GM12878 (cell line): ENCODE measurements around the gene MFAP4. TPM values are rescaled to one million over a fixed set of nuclear protein-coding genes. Genes with fewer than 3 reads are reported as not detected.

Experiments
- ATAC-seq: fragments of 200-7000 bp; cut with Tn5 transposase; 3 replicates; pipeline ENCODE4 v1.9.1; 2020; ENCODE audit warnings: mild to moderate bottlenecking, moderate library complexity
- BruUV-seq: library from RNA; stranded (reverse); fragments of 400-500 nt; replicated peaks from 2 replicates; lab custom pipeline; 2021; lab: Mats Ljungman, UMichigan
- CTCF ChIA-PET: fragments of 300-600 bp; sonication (Branson Sonifier 250); formaldehyde crosslinking; extraction: SDS; loops from one replicate; lab custom pipeline; 2021; ENCODE audit warnings: inconsistent platforms; lab: Yijun Ruan, JAX
- POLR2A ChIA-PET: fragments of 350-600 bp; formaldehyde crosslinking; extraction: SDS; loops from one replicate; lab custom pipeline; 2021; ENCODE audit warnings: inconsistent platforms; lab: Charles Lee
- RAD21 ChIA-PET: fragments of 300-600 bp; sonication (Branson Sonifier 250); formaldehyde crosslinking; loops from one replicate; lab custom pipeline; 2023; ENCODE audit warnings: antibody characterized with exemption; ENCODE audit not compliant: unreplicated experiment; lab: Charles Lee
- SMC1A ChIA-PET: fragments of 300-600 bp; sonication (Branson Sonifier 250); formaldehyde crosslinking; loops from one replicate; lab custom pipeline; 2023; ENCODE audit not compliant: unreplicated experiment, uncharacterized antibody; lab: Charles Lee
- DNase-seq: peaks from one replicate; pipeline ENCODE4 v3.0.0-alpha.2; 2011; ENCODE audit warnings: low read depth, low spot score
- FAIRE-seq: peaks from 3 replicates; lab custom pipeline; 2011; peaks lifted over from hg19 to GRCh38; lab: Jason Lieb, UNC
- H2AFZ ChIP-seq: 2 replicates; pipeline ENCODE4 v1.6.0; 2011; ENCODE audit warnings: low read depth, low read length, control low read depth; ENCODE audit not compliant: control insufficient read depth
- H3K27ac ChIP-seq: 2 replicates; pipeline ENCODE4 v1.5.1; 2011; ENCODE audit warnings: control low read depth; ENCODE audit not compliant: control insufficient read depth, insufficient read depth
- H3K27me3 ChIP-seq, 2 experiments: replicated peaks in 1 of 2; 2 replicates each; pipeline versions ENCODE4 v1.6.0 to v1.6.1; 2011; ENCODE audit warnings: low read length in 1 of 2; ENCODE audit not compliant: control insufficient read depth in 2 of 2, insufficient read depth in 2 of 2
- H3K36me3 ChIP-seq, 2 experiments: 2 replicates each; pipeline ENCODE4 v1.5.1; 2011; ENCODE audit warnings: low read length in 1 of 2; ENCODE audit not compliant: control insufficient read depth in 2 of 2, insufficient read depth in 2 of 2
- H3K4me1 ChIP-seq: 2 replicates; pipeline ENCODE4 v1.6.1; 2011; ENCODE audit warnings: mild to moderate bottlenecking, low read length, moderate library complexity, mixed read lengths; ENCODE audit not compliant: control insufficient read depth, insufficient read depth
- H3K4me2 ChIP-seq: 2 replicates; pipeline ENCODE4 v1.6.0; 2011; ENCODE audit warnings: control low read depth; ENCODE audit not compliant: control insufficient read depth, insufficient read depth
- H3K4me3 ChIP-seq: fragments of 200-600 bp; sonication (generic); 2 replicates; pipeline ENCODE4 v1.5.1; 2016
- H3K79me2 ChIP-seq: 2 replicates; pipeline ENCODE4 v1.6.0; 2011; ENCODE audit warnings: low read length; ENCODE audit not compliant: control insufficient read depth, insufficient read depth
- H3K9ac ChIP-seq: 2 replicates; pipeline ENCODE4 v1.8.0; 2011; ENCODE audit warnings: low read length, control low read depth, mixed read lengths; ENCODE audit not compliant: control insufficient read depth, insufficient read depth
- H3K9me3 ChIP-seq: replicated peaks from 3 replicates; pipeline ENCODE4 v1.5.1; 2011; ENCODE audit warnings: mild to moderate bottlenecking, low read length; ENCODE audit not compliant: control insufficient read depth, insufficient read depth
- H4K20me1 ChIP-seq: 2 replicates; pipeline ENCODE4 v1.6.0; 2011; ENCODE audit not compliant: control insufficient read depth, insufficient read depth
- CEBPB ChIP-seq, 2 experiments: fragments of 150-350 bp in 1 of 2; IDR thresholded peaks; 2 replicates each; pipeline ENCODE4 v1.6.1; 2012 to 2014; ENCODE audit warnings: low read depth in 2 of 2, low read length in 2 of 2, borderline replicate concordance in 1 of 2, inconsistent platforms in 1 of 2
- CUX1 ChIP-seq: IDR thresholded peaks from 2 replicates; pipeline ENCODE4 v1.6.1; 2012; ENCODE audit warnings: improper control_type of control experiment, low read depth, low read length; ENCODE audit not compliant: insufficient replicate concordance
- EED ChIP-seq: sonication (generic); IDR thresholded peaks from 2 replicates; pipeline ENCODE4 v1.6.1; 2016; ENCODE audit warnings: antibody characterized with exemption, low read depth
- EP300 ChIP-seq, 2 experiments: fragments of 150-350 bp in 1 of 2; IDR thresholded peaks; 2 replicates each; pipeline ENCODE4 v1.6.1; 2011 to 2012; ENCODE audit warnings: low read depth in 2 of 2, low read length in 2 of 2, borderline replicate concordance in 1 of 2, improper control_type of control experiment in 1 of 2, inconsistent platforms in 1 of 2; ENCODE audit not compliant: control insufficient read depth in 1 of 2
- FOS ChIP-seq: IDR thresholded peaks from 3 replicates; pipeline ENCODE4 v1.6.1; 2011; ENCODE audit warnings: borderline replicate concordance; ENCODE audit not compliant: insufficient read length; ENCODE audit errors: extremely low read depth
- MYB ChIP-seq: fragments of 150-350 bp; IDR thresholded peaks from 2 replicates; pipeline ENCODE4 v1.6.1; 2014; ENCODE audit warnings: mild to moderate bottlenecking, low read depth, low read length, borderline replicate concordance
- PKNOX1 ChIP-seq: fragments of 450-650 bp; IDR thresholded peaks from 2 replicates; pipeline ENCODE4 v1.6.1; 2016; ENCODE audit warnings: mild to moderate bottlenecking
- POLR2AphosphoS2 ChIP-seq: IDR thresholded peaks from 2 replicates; pipeline ENCODE4 v1.6.1; 2011; ENCODE audit warnings: low read depth, mild to moderate bottlenecking, low read length, improper control_type of control experiment, moderate library complexity
- POU2F2 ChIP-seq: IDR thresholded peaks from 3 replicates; pipeline ENCODE4 v1.6.1; 2011; ENCODE audit warnings: low read depth, mild to moderate bottlenecking, low read length, borderline replicate concordance
- RFX5 ChIP-seq: IDR thresholded peaks from 2 replicates; pipeline ENCODE4 v1.6.1; 2011; ENCODE audit warnings: low read depth, low read length, improper control_type of control experiment
- SMAD1 ChIP-seq: fragments of 450-650 bp; IDR thresholded peaks from 2 replicates; pipeline ENCODE4 v1.6.1; 2018; ENCODE audit warnings: mild to moderate bottlenecking, low read depth; ENCODE audit not compliant: partially characterized antibody
- ZNF622 ChIP-seq: fragments of 450-650 bp; IDR thresholded peaks from 2 replicates; pipeline ENCODE4 v1.6.1; 2017; ENCODE audit warnings: mild to moderate bottlenecking, inconsistent platforms
- WGBS: methylation state at CpG from one replicate; pipeline ENCODE4 v1.1.6; 2016; ENCODE audit warnings: low lambda C conversion rate; ENCODE audit not compliant: insufficient replicate concordance, insufficient coverage; ENCODE audit errors: missing lambda C conversion rate; 5-methylcytosine and 5-hydroxymethylcytosine counted together
- in situ Hi-C: fragments of 300-500 bp; cut with MboI; formaldehyde crosslinking; loops from 9 replicates; pipeline ENCODE4 v1.14.3; 2018; ENCODE audit warnings: mixed read lengths
- intact Hi-C: fragments of 100-400 bp; cut with micrococcal nuclease; formaldehyde crosslinking; loops from one replicate; pipeline ENCODE4 v1.14.2; 2022; ENCODE audit not compliant: unreplicated experiment
- polyA plus RNA-seq, 11 experiments: library from polyadenylated mRNA; depleted of rRNA in 4 of 11; unstranded in 6 of 11; stranded (reverse) in 5 of 11; fragments of >200 nt; fragmentation: Nextera tagmentation in 4 of 11; fragmentation: Illumina TruSeq in 1 of 11; extraction: Ambion mirVana in 4 of 11; extraction: Trizol in 1 of 11; gene quantifications; 1 replicate in 1 of 11; 2 replicates in 10 of 11; pipeline versions ENCODE4 v1.2.1 to v1.2.3, GENCODE V29; 2011 to 2016; ENCODE audit warnings: inconsistent platforms in 2 of 11, missing spikeins in 2 of 11, low read depth in 1 of 11
- total RNA-seq, 4 experiments: library from RNA; depleted of rRNA in 3 of 4; stranded (reverse); fragments of >200 nt in 3 of 4; fragmentation: Illumina TruSeq in 1 of 4; extraction: Trizol in 1 of 4; gene quantifications; 2 replicates each; pipeline versions ENCODE4 v1.2.1 to v1.2.3, GENCODE V29; 2013 to 2021

Gene MFAP4
- total and polyA plus RNA-seq, 10 of the 15 experiments (the other 5 are each of a cell fraction or from before 2014, with no cell fraction given) = 0.08 to 0.28 (median 0.09) TPM; not detected in 7

- TF ChIP-seq SMAD1 (no peak), POLR2AphosphoS2 (no peak), ZNF622 (no peak), POU2F2 (no peak), MYB (no peak), EED (no peak), EP300 (IDR thresholded peaks at IDR 0.05; ENCODE audit: borderline replicate concordance in 1 of 2, control insufficient read depth in 1 of 2, low read depth in 2 of 2, low read length in 2 of 2) (no peak), RFX5 (no peak), PKNOX1 (no peak), FOS (no peak), CUX1 (no peak), CEBPB (IDR thresholded peaks at IDR 0.05; ENCODE audit: borderline replicate concordance in 1 of 2, low read depth in 2 of 2, low read length in 2 of 2) (no peak)
- H3K4me1 ChIP-seq = no peaks in the 10 kb centered on the region
- H3K27me3 ChIP-seq = no peaks in the 10 kb centered on the region; a peak in 1 of 4 replicates
- H4K20me1 ChIP-seq = no peaks in the 10 kb centered on the region
- POLR2A ChIA-PET = no interaction called here
- H3K27ac ChIP-seq = no peak overlapping the region
- no peak for FAIRE-seq
- ATAC-seq = no peak
- no peak overlapping the region for H3K4me3 ChIP-seq
- H3K9ac ChIP-seq = no peak overlapping the region
- no peak overlapping the region for H3K4me2 ChIP-seq
- SMC1A ChIA-PET = no interaction called here
- no peaks in the 10 kb centered on the region for H3K36me3 ChIP-seq
- CTCF ChIA-PET = no interaction called here
- 39% methylated on average over 13 of the region's 13 CpGs for WGBS
- in situ Hi-C loops = no loop called here
- no TSS peak for BruUV-seq
- no peak overlapping the region for H2AFZ ChIP-seq
- RAD21 ChIA-PET = no interaction called here
- no peaks in the 10 kb centered on the region for H3K9me3 ChIP-seq
- intact Hi-C loops = no loop called here
- H3K79me2 ChIP-seq = no peaks in the 10 kb centered on the region
- no peak for DNase-seq
These were observed 41.3 kb downstream of the MFAP4 start for GRCh38 chr17:19345486-19346350.
